ENCODE data around the gene PFAS.

The PFAS gene

GRCh38 chr17:8272421-8272820 lies 23.3 kb downstream of the PFAS start:
- H3K4me3 ChIP-seq (replicated peaks; ENCODE audit: insufficient read depth, low read length), result no peak overlapping the region
- no peaks in the 10 kb centered on the region for H3K27me3 ChIP-seq (ENCODE audit: insufficient read depth, poor library complexity, severe bottlenecking)
- no peak overlapping the region for H3K27ac ChIP-seq (replicated peaks)
- no peak for DNase-seq (ENCODE audit: low read depth in 1 of 2, low spot score in 1 of 2)
- TF ChIP-seq GABPA (IDR thresholded peaks at IDR 0.05; ENCODE audit: low read depth) (no peak), REST (IDR thresholded peaks at IDR 0.05; ENCODE audit: insufficient replicate concordance, low read depth) (no peak), CTCF (IDR thresholded peaks at IDR 0.05; ENCODE audit: insufficient read depth, low read length) (no peak), SPI1 (IDR thresholded peaks at IDR 0.05; ENCODE audit: borderline replicate concordance, low read depth) (no peak), POLR2AphosphoS5 (IDR thresholded peaks at IDR 0.05; ENCODE audit: low read depth) (no peak)

GRCh38 chr17:8273884-8274444 lies 24.9 kb downstream of the PFAS start:
- H3K27ac ChIP-seq (replicated peaks), result no peak overlapping the region
- no peak overlapping the region for H3K4me3 ChIP-seq (replicated peaks; ENCODE audit: insufficient read depth, low read length)
- H3K27me3 ChIP-seq (ENCODE audit: insufficient read depth, poor library complexity, severe bottlenecking), result no peaks in the 10 kb centered on the region
- no peak for TF ChIP-seq POLR2AphosphoS5 (IDR thresholded peaks at IDR 0.05; ENCODE audit: low read depth)
- TF ChIP-seq CTCF (IDR thresholded peaks at IDR 0.05; ENCODE audit: insufficient read depth, low read length), result no peak
- TF ChIP-seq GABPA (IDR thresholded peaks at IDR 0.05; ENCODE audit: low read depth), result no peak
- no peak for DNase-seq (ENCODE audit: low read depth in 1 of 2, low spot score in 1 of 2)

- DNase-seq (ENCODE audit: low read depth in 1 of 2, low spot score in 1 of 2), result no peak
- Histone ChIP-seq H3K27ac (replicated peaks) (no peak overlapping the region), H3K27me3 (ENCODE audit: insufficient read depth, poor library complexity, severe bottlenecking) (no peaks in the 10 kb centered on the region), H3K4me3 (replicated peaks; ENCODE audit: insufficient read depth, low read length) (no peak overlapping the region)
- TF ChIP-seq REST (IDR thresholded peaks at IDR 0.05; ENCODE audit: insufficient replicate concordance, low read depth), result no peak
- TF ChIP-seq SPI1 (IDR thresholded peaks at IDR 0.05; ENCODE audit: borderline replicate concordance, low read depth), result no peak
- no peak for TF ChIP-seq GABPA (IDR thresholded peaks at IDR 0.05; ENCODE audit: low read depth)
- TF ChIP-seq CTCF (IDR thresholded peaks at IDR 0.05; ENCODE audit: insufficient read depth, low read length), result no peak
- no peak for TF ChIP-seq POLR2AphosphoS5 (IDR thresholded peaks at IDR 0.05; ENCODE audit: low read depth)
These were observed 25.7 kb downstream of the PFAS start for GRCh38 chr17:8274816-8275215.
